Measurements from ENCODE around the gene BGN.
A peak's percentile ranks its signal among the peaks of the same experiment; 100 is the strongest.

BGN gene

DNA sequence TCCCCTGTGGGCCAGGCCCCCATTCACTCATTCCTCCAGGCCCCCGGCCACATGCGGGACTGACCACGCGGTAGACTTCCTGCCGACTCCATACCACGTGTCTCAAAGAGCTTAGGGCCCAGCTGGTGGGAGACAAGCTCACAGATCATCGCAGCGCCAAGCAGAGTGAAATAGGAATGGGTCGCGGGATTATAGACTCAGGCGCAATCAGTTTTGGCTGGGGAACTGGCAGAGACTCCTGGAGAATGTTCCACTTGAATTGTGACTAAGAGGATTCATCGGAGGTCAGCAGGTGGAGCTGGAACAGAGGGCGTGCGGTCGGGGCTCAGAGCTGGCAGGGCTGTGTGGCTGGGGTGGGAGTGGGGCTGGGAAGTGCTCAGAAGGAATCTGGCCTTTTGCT, 38.3 kb downstream of the BGN start:
- no peak overlapping the region for H3K27ac ChIP-seq
- TF ChIP-seq ZFX (IDR thresholded peaks at IDR 0.05): no peak
- TF ChIP-seq, protein P1, sequence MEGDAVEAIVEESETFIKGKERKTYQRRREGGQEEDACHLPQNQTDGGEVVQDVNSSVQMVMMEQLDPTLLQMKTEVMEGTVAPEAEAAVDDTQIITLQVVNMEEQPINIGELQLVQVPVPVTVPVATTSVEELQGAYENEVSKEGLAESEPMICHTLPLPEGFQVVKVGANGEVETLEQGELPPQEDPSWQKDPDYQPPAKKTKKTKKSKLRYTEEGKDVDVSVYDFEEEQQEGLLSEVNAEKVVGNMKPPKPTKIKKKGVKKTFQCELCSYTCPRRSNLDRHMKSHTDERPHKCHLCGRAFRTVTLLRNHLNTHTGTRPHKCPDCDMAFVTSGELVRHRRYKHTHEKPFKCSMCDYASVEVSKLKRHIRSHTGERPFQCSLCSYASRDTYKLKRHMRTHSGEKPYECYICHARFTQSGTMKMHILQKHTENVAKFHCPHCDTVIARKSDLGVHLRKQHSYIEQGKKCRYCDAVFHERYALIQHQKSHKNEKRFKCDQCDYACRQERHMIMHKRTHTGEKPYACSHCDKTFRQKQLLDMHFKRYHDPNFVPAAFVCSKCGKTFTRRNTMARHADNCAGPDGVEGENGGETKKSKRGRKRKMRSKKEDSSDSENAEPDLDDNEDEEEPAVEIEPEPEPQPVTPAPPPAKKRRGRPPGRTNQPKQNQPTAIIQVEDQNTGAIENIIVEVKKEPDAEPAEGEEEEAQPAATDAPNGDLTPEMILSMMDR (conservative IDR thresholded peaks at IDR 0.05): no peak

DNA sequence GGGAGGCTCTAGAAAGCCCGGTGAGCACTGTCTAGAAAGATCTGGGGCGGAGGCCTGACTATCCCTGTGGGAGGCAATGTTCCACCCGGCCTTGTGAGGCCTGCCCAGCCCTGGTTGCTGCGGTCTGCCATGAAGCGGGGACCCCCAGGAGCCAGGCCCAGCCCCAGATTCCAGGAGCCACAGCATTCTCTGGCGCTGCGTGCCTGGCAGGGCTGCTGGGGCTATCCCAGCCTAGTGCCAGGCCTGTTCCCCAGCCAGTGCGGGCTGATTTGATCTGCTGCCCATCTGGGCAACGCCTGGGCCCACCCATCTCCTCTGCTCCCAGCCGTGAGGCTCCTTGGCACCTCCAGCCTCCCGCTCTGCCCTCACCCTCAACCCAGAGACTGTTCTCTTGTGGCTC, 42.3 kb downstream of the BGN start:
- H3K27ac ChIP-seq: no peak overlapping the region
- TF ChIP-seq, protein P1 (conservative IDR thresholded peaks at IDR 0.05): no peak
- no peak for TF ChIP-seq ZFX (IDR thresholded peaks at IDR 0.05)

DNA sequence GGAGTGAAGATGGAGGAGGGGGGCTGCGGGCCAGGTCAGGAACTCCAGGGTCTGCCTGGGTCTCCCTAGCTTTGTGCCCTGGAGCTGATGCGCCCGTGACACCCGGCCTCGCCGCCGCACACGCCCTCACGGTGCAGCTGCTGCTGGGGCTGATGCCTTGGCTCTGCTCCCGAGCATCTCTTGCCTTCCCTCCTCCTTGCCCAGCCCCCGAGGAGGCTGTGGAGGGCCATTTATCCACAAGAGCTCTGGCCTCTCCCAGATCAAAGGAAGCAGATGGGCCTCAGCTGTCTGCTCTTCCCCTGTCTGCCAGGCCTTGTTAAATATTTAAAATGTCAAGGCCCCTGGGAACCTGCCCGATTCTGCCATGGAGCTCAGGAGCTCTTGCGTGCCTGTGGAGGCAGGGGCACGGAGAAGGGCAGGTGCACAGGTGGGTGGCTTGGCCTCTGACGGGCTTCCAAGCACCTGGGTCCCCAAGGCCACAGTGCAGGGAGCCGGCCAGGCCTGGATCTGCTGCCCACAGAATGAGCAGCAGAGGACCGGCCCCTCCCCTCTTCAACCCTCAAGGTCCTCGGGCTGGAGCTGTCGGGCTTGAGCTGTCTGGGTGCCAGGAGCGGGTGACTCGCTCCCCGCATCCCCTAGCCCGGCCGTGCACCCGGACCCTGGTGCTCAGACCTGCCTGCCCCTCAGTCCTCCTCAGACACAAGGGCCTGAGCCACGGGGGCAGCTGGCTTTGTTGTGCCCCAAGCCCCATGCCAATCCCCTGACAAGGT, 42.9 kb downstream of the BGN start:
- H3K27ac ChIP-seq: no peak overlapping the region
- TF ChIP-seq, protein P1 (conservative IDR thresholded peaks at IDR 0.05): no peak
- no peak for TF ChIP-seq ZFX (IDR thresholded peaks at IDR 0.05)

DNA sequence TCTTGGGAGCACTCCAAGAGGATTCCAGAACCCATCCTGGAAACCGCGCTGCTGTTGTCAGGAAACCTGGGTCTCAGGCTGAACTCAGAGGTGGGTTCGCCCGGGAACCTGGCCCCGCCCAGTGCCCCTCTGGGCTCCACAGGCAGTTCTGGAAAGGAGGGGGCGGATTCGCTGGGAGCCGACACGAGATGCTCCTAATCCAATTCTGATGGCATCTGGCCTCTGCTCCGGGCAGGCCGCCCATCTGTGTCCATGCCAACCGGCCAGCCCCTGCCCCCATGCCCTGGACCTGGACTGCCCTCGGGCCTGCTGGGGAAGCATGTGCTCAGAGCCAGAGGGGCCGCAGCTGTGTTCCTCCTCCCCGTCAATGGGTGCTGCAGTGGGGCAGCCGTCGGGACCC, 43.6 kb downstream of the BGN start:
- TF ChIP-seq, protein P1 (conservative IDR thresholded peaks at IDR 0.05): no peak
- no peak for TF ChIP-seq ZFX (IDR thresholded peaks at IDR 0.05)
- no peak overlapping the region for H3K27ac ChIP-seq

DNA sequence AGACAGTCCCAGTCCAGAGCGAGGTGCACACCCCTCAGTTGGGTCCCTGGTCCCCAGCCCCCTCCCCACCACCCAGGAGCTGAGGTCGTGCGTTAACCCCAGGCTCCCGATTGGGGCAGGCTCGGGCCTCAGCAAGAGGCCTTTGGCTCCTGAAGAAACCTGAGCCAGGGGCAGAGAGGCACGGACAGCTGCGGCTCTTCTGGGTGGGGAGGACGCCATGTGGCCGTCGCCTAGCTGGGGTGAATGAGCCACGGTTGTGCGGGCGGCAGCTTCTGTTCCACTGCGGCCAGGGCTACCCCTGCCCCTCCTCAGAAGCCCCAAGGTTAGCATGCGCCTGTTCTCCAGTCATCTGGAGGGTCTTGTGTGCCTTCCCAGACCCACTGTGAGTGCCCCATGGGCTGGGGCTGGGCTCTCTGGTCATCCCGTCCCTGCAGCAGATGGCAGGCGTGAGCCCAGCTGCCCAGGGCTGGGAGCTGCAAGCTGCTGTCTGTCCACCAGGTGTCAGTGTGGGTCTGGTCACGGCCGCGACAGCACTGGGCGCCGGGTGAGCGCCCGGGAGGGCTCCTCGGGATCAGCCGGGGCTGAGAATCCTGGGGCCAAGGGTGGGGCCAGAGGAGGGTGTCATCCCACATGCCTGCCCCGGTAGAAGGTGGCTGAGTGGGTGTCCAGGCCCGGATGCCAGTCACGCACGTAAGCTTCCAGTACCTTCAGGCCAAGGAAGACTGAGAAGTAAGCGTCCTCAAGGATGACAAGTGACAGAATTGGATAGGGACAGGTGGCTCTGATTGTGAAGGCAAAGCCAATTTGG, 44.6 kb downstream of the BGN start:
- TF ChIP-seq ZFX (IDR thresholded peaks at IDR 0.05): no peak
- TF ChIP-seq, protein P1 (conservative IDR thresholded peaks at IDR 0.05): peak; percentile 90
- no peak overlapping the region for H3K27ac ChIP-seq

DNA sequence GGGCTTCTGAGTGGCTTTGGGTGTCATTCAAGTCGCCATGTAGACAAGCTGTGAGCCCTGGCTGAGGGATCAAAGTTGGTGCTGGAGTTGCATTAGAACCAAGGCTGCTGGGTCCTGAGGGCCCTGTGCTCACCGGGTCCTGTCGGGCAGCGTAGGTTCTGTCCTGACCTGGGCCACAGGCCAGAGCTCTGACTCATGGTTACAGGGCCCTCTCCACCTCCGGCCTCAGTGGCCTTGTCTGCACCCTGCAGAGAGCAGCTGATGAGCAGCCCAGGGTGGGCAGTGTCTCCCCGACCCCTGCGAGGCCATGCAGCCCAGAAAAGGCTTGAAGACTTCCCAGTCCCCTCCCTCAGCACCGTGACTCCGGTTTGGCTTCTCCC, 45.2 kb downstream of the BGN start:
- H3K27ac ChIP-seq: no peak overlapping the region
- TF ChIP-seq, protein P1 (conservative IDR thresholded peaks at IDR 0.05): no peak
- no peak for TF ChIP-seq ZFX (IDR thresholded peaks at IDR 0.05)

DNA sequence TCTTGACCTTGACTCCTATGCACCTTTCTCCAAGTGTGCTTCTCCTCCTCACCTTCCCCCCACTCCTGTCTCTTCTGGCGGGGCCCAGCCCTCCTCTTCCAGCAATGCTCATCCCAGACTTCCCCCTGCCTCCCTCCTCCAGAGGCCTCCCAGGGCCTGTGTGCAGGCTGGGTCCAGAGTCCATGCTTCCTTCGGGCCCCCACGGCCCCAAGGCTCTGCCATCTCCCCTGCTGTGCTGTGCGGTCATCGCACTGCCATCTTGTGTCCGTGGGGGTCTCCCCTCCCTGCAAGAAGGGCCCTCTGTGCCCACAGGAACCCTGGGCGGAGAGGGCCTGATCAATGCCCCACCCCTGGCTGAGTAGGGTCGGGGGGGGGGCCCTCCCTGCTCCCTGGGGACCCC, 49.9 kb downstream of the BGN start:
- H3K27ac ChIP-seq: no peak overlapping the region
- TF ChIP-seq, protein P1 (conservative IDR thresholded peaks at IDR 0.05): no peak
- no peak for TF ChIP-seq ZFX (IDR thresholded peaks at IDR 0.05)
